Muscle of leg (tissue), 11 donors: ENCODE data around the gene SPTB. TPM values are rescaled to one million over a fixed set of nuclear protein-coding genes. Genes with fewer than 3 reads are reported as not detected.
A peak's percentile ranks its signal among the peaks of the same experiment; 100 is the strongest.

Source experiments
- DNase-seq: peaks from one replicate; pipeline ENCODE4 v3.0.0; 2013
- H3K27ac ChIP-seq: one replicate; pipeline ENCODE4 v1.5.1; 2013; ENCODE audit warnings: mild to moderate bottlenecking, low read length, control low read depth
- H3K27me3 ChIP-seq: one replicate; pipeline ENCODE4 v1.6.1; 2013; ENCODE audit warnings: low read length; ENCODE audit not compliant: control insufficient read depth, insufficient read depth
- H3K36me3 ChIP-seq: one replicate; pipeline ENCODE4 v1.6.1; 2013; ENCODE audit warnings: low read length; ENCODE audit not compliant: control insufficient read depth, insufficient read depth
- H3K4me1 ChIP-seq: one replicate; pipeline ENCODE4 v1.6.1; 2013; ENCODE audit warnings: low read length; ENCODE audit not compliant: control insufficient read depth, insufficient read depth
- H3K4me3 ChIP-seq: one replicate; pipeline ENCODE4 v1.5.1; 2013; ENCODE audit warnings: low read length, control low read depth
- H3K9me3 ChIP-seq: replicated peaks from 2 replicates; pipeline ENCODE4 v1.6.1; 2013; ENCODE audit warnings: low read depth, low read length; ENCODE audit not compliant: control insufficient read depth
- WGBS: methylation state at CpG from one replicate; pipeline ENCODE4 v1.1.5; 2013; ENCODE audit warnings: missing lambda C conversion rate; ENCODE audit not compliant: insufficient coverage; 5-methylcytosine and 5-hydroxymethylcytosine counted together
- polyA plus RNA-seq, 8 donors: library from polyadenylated mRNA; unstranded; fragments of 120-200 nt; gene quantifications; one replicate each; pipeline versions ENCODE4 v1.2.1 to v1.2.3, GENCODE V29; 2013; ENCODE audit warnings: inconsistent platforms in 1 of 8, low replicate concordance in 1 of 8; ENCODE audit not compliant: insufficient read length in 8 of 8, insufficient read depth in 1 of 8
- total RNA-seq: library from RNA; stranded (reverse); fragments of 120-200 nt; gene quantifications from one replicate; pipeline ENCODE4 v1.2.4, GENCODE V29; 2013

SPTB gene
- total and polyA plus RNA-seq, 9 donors = 80.2 to 202 (median 126) TPM

- H3K9me3 ChIP-seq = no peaks in the 10 kb centered on the region
- 50% methylated on average over 2 of the region's 6 CpGs for WGBS
- no peak overlapping the region for H3K4me3 ChIP-seq
- DNase-seq = no peak
- H3K27me3 ChIP-seq = peaks cover 10% of the 10 kb centered on the region
- peaks cover 37% of the 10 kb centered on the region for H3K4me1 ChIP-seq
- no peak overlapping the region for H3K27ac ChIP-seq
- H3K36me3 ChIP-seq = no peaks in the 10 kb centered on the region
These were observed 36.2 kb downstream of the SPTB start for GRCh38 chr14:64843548-64843947.

- H3K9me3 ChIP-seq = no peaks in the 10 kb centered on the region
- H3K4me1 ChIP-seq = peaks cover 31% of the 10 kb centered on the region
- peaks cover 10% of the 10 kb centered on the region for H3K27me3 ChIP-seq
- H3K27ac ChIP-seq = peak overlapping the region; percentile 86
- H3K4me3 ChIP-seq = no peak overlapping the region
- 67% methylated on average over 10 of the region's 18 CpGs for WGBS
- no peaks in the 10 kb centered on the region for H3K36me3 ChIP-seq
- peak; percentile 61 for DNase-seq
These were observed 37.6 kb downstream of the SPTB start for GRCh38 chr14:64841772-64842750.

- Histone ChIP-seq H3K36me3 (no peaks in the 10 kb centered on the region), H3K4me3 (no peak overlapping the region), H3K27me3 (peaks cover 5% of the 10 kb centered on the region), H3K9me3 (no peaks in the 10 kb centered on the region), H3K27ac (peak overlapping the region; percentile 86), H3K4me1 (peaks cover 25% of the 10 kb centered on the region)
- 80% methylated on average over 1 of the region's 6 CpGs for WGBS
- DNase-seq = peak; percentile 67
These were observed 38.5 kb downstream of the SPTB start for GRCh38 chr14:64841121-64841651.

- H3K4me3 ChIP-seq = no peak overlapping the region
- H3K36me3 ChIP-seq = no peaks in the 10 kb centered on the region
- H3K27me3 ChIP-seq = peaks cover 3% of the 10 kb centered on the region
- H3K27ac ChIP-seq = no peak overlapping the region
- H3K4me1 ChIP-seq = peaks cover 24% of the 10 kb centered on the region
- 100% methylated on average over 1 of the region's 5 CpGs for WGBS
- H3K9me3 ChIP-seq = no peaks in the 10 kb centered on the region
- no peak for DNase-seq
These were observed 41.1 kb downstream of the SPTB start for GRCh38 chr14:64838656-64839055.

GRCh38 chr14:64835431-64835830 is 44.3 kb downstream of the SPTB start:
- Histone ChIP-seq H3K27me3 (no peaks in the 10 kb centered on the region), H3K36me3 (no peaks in the 10 kb centered on the region), H3K9me3 (no peaks in the 10 kb centered on the region), H3K27ac (no peak overlapping the region), H3K4me1 (peaks cover 18% of the 10 kb centered on the region), H3K4me3 (no peak overlapping the region)
- 77% methylated on average over 4 of the region's 5 CpGs for WGBS
- no peak for DNase-seq

- peaks cover 19% of the 10 kb centered on the region for H3K4me1 ChIP-seq
- no peaks in the 10 kb centered on the region for H3K27me3 ChIP-seq
- no peak overlapping the region for H3K4me3 ChIP-seq
- H3K36me3 ChIP-seq = no peaks in the 10 kb centered on the region
- no peaks in the 10 kb centered on the region for H3K9me3 ChIP-seq
- WGBS = 10% methylated on average over 2 of the region's 3 CpGs
- DNase-seq = no peak
- no peak overlapping the region for H3K27ac ChIP-seq
These were observed 44.7 kb downstream of the SPTB start for GRCh38 chr14:64834965-64835364.

- no peaks in the 10 kb centered on the region for H3K27me3 ChIP-seq
- H3K4me1 ChIP-seq = peaks cover 37% of the 10 kb centered on the region
- no peaks in the 10 kb centered on the region for H3K9me3 ChIP-seq
- no peak overlapping the region for H3K4me3 ChIP-seq
- 60% methylated on average over 3 of the region's 5 CpGs for WGBS
- DNase-seq = no peak
- peak overlapping the region; percentile 74 for H3K27ac ChIP-seq
- no peaks in the 10 kb centered on the region for H3K36me3 ChIP-seq
These were observed 48.3 kb downstream of the SPTB start for GRCh38 chr14:64831419-64831818.

- H3K36me3 ChIP-seq = no peaks in the 10 kb centered on the region
- no peaks in the 10 kb centered on the region for H3K9me3 ChIP-seq
- no peak for DNase-seq
- H3K27me3 ChIP-seq = no peaks in the 10 kb centered on the region
- H3K27ac ChIP-seq = peak overlapping the region; percentile 74
- no peak overlapping the region for H3K4me3 ChIP-seq
- peaks cover 42% of the 10 kb centered on the region for H3K4me1 ChIP-seq
- whole genome bisulfite sequencing = 67% methylated on average over 1 of the region's 1 CpG
These were observed 48.7 kb downstream of the SPTB start for GRCh38 chr14:64830961-64831360.

- Histone ChIP-seq H3K4me3 (no peak overlapping the region), H3K36me3 (no peaks in the 10 kb centered on the region), H3K27ac (peak overlapping the region; percentile 93), H3K4me1 (peaks cover 67% of the 10 kb centered on the region), H3K9me3 (no peaks in the 10 kb centered on the region), H3K27me3 (peaks cover 3% of the 10 kb centered on the region)
- DNase-seq = peak; percentile 80
- 40% methylated on average over 1 of the region's 3 CpGs for WGBS
These were observed 51.6 kb downstream of the SPTB start for GRCh38 chr14:64828071-64828470.

- H3K27me3 ChIP-seq = peaks cover 3% of the 10 kb centered on the region
- peaks cover 3% of the 10 kb centered on the region for H3K36me3 ChIP-seq
- H3K9me3 ChIP-seq = no peaks in the 10 kb centered on the region
- peak overlapping the region; percentile 93 for H3K27ac ChIP-seq
- peaks cover 69% of the 10 kb centered on the region for H3K4me1 ChIP-seq
- DNase-seq = no peak
- no peak overlapping the region for H3K4me3 ChIP-seq
- WGBS = 70% methylated on average over 2 of the region's 6 CpGs
These were observed 52.9 kb downstream of the SPTB start for GRCh38 chr14:64826845-64827244.
